Heart right ventricle (tissue), 16 donors: Measurements from ENCODE around the gene ADAMTS2. TPM values are rescaled to one million over a fixed set of nuclear protein-coding genes. Genes with fewer than 3 reads are reported as not detected.

Experiments used
- ATAC-seq, 8 donors: fragments of 200-7000 bp; cut with Tn5 transposase; one replicate each; pipeline ENCODE4 v1.9.1; 2020; ENCODE audit warnings: mild to moderate bottlenecking in 8 of 8, moderate library complexity in 8 of 8, moderate number of reproducible peaks in 1 of 8
- DNase-seq, 2 donors: peaks; one replicate each; pipeline ENCODE4 v3.0.0-alpha.2; 2020
- H3K27ac ChIP-seq, 10 donors: fragments of 200-600 bp; sonication (generic) in 2 of 10; one replicate each; pipeline versions ENCODE4 v1.5.0 to v1.8.0; 2020 to 2022; ENCODE audit warnings: mild to moderate bottlenecking in 3 of 10
- H3K27me3 ChIP-seq, 7 donors: fragments of 200-600 bp; one replicate each; pipeline ENCODE4 v1.8.0; 2021 to 2022; ENCODE audit warnings: mild to moderate bottlenecking in 2 of 7
- H3K36me3 ChIP-seq, 9 donors: fragments of 200-600 bp; sonication (generic) in 1 of 9; one replicate each; pipeline versions ENCODE4 v1.5.0 to v1.8.0; 2020 to 2022; ENCODE audit warnings: mild to moderate bottlenecking in 2 of 9
- H3K4me1 ChIP-seq, 9 donors: fragments of 200-600 bp; sonication (generic) in 1 of 9; one replicate each; pipeline versions ENCODE4 v1.5.0 to v1.8.0; 2020 to 2022; ENCODE audit warnings: mild to moderate bottlenecking in 4 of 9
- H3K4me3 ChIP-seq, 10 donors: fragments of 200-600 bp; sonication (generic) in 2 of 10; one replicate each; pipeline versions ENCODE4 v1.5.0 to v1.8.0; 2020 to 2022; ENCODE audit warnings: mild to moderate bottlenecking in 7 of 10, moderate library complexity in 2 of 10
- H3K9me3 ChIP-seq, 11 donors: fragments of 200-600 bp in 10 of 11; sonication (generic) in 2 of 11; one replicate each; pipeline versions ENCODE4 v1.5.0 to v1.8.0; 2013 to 2022; ENCODE audit warnings: mild to moderate bottlenecking in 2 of 11, control low read depth in 1 of 11, moderate library complexity in 1 of 11
- CTCF ChIP-seq, 9 donors: fragments of 200-600 bp; sonication (generic) in 2 of 9; IDR thresholded peaks; one replicate each; pipeline versions ENCODE4 v1.5.0 to v1.8.0; 2021 to 2022; ENCODE audit warnings: antibody characterized with exemption in 9 of 9, mild to moderate bottlenecking in 5 of 9, moderate library complexity in 1 of 9
- WGBS, 2 donors: extraction: QIAGEN DNeasy Blood & Tissue Kit; methylation state at CpG; one replicate each; pipeline ENCODE4 v1.1.7; 2013; ENCODE audit warnings: inconsistent platforms in 1 of 2; 5-methylcytosine and 5-hydroxymethylcytosine counted together
- intact Hi-C, 10 donors: fragments of 100-400 bp; cut with DNase I; formaldehyde crosslinking; loops; one replicate each; pipeline versions ENCODE4 v1.11.1 to v1.14.2; 2022
- polyA plus RNA-seq, 2 donors: library from polyadenylated mRNA; stranded (reverse); fragments of 200-250 nt; gene quantifications; one replicate each; pipeline ENCODE4 v1.2.3, GENCODE V29; 2013
- total RNA-seq, 10 donors: library from RNA; stranded (reverse); fragmentation: NEBNext Ultra II Directional in 3 of 10; extraction: Animal tissue kit (Norgen Biotek cat#: 25700) in 3 of 10; gene quantifications; one replicate each; pipeline versions ENCODE4 v1.2.1 to v1.2.4, GENCODE V29; 2021 to 2023
- donor health status: Arrhythmogenic right ventricular cardiomyopathy.
- donor health status: ischemic (EF 13 %, LVEDD 7.1; RV severe dilation, severe dysfunction).
- donor health status: healthy with polysubstance abuse.
- donor health status: DM: no; HTN: yes; CAD: no.
- donor health status: DM: no; HTN: no; CAD: no.
- donor health status: ischemic (EF 25% LVEDD 6.9; RV normal size, moderate dysfunction).
- donor health status: ischemic (EF 25% LVEDD 5.7; RV mildly dilated, moderate dysfunction).
- donor health status: healthy.
- donor health status: DM: yes; HTN: yes; CAD: no.
- donor health status: Ischemic cardiomyopathy.
- donor health status: ischemic (EF 35%, LVEDD 5.7; RV mildly dilated, moderate dysfunction).
- donor health status: nonischemic (EF 11% LVEDD 7.7; RV severe dilation, severe dysfunction).
- donor health status: DM: yes; HTN: yes; CAD: no.
- donor health status: PGD.
- donor health status: ischemic (EF 29% LVEDD 5.4; RV normal size, mild dysfunction).
- donor health status: nonischemic (EF 23%, LVEDD 6.1; RV moderate dilation, normal function).

ADAMTS2 gene
- total and polyA plus RNA-seq, 12 donors: 1.7 to 13.5 (median 3.9) TPM

GRCh38 chr5:179147991-179148702 is 197.1 kb downstream of the ADAMTS2 start:
- H3K36me3 ChIP-seq: peaks cover 0 to 9% (median 0%) of the 10 kb centered on the region in 9 donors
- no peaks in the 10 kb centered on the region for H3K4me1 ChIP-seq
- H3K4me3 ChIP-seq: no peak overlapping the region
- no peak overlapping the region for H3K27ac ChIP-seq
- no peak for TF ChIP-seq CTCF (IDR thresholded peaks at IDR 0.05)
- 81 to 83% methylated on average over 25 of the region's 25 CpGs for WGBS, 2 donors
- no peaks in the 10 kb centered on the region for H3K9me3 ChIP-seq
- DNase-seq (peak in 1 of 2 donors; percentile 2), ATAC-seq (peak in 1 of 8 donors; percentile 34)
- peaks cover 0 to 3% (median 0%) of the 10 kb centered on the region in 7 donors for H3K27me3 ChIP-seq
- intact Hi-C loops: no loop called here

GRCh38 chr5:179146277-179146676 is 199.0 kb downstream of the ADAMTS2 start:
- TF ChIP-seq CTCF (IDR thresholded peaks at IDR 0.05): no peak
- peaks cover 0 to 9% (median 0%) of the 10 kb centered on the region in 9 donors for H3K36me3 ChIP-seq
- H3K4me1 ChIP-seq: no peaks in the 10 kb centered on the region
- intact Hi-C loops: no loop called here
- H3K27me3 ChIP-seq: peaks cover 0 to 3% (median 0%) of the 10 kb centered on the region in 7 donors
- no peak for DNase-seq
- no peak overlapping the region for H3K4me3 ChIP-seq
- ATAC-seq: no peak
- no peaks in the 10 kb centered on the region for H3K9me3 ChIP-seq
- no peak overlapping the region for H3K27ac ChIP-seq
- 84 to 88% methylated on average over 10 of the region's 10 CpGs for WGBS, 2 donors

DNA sequence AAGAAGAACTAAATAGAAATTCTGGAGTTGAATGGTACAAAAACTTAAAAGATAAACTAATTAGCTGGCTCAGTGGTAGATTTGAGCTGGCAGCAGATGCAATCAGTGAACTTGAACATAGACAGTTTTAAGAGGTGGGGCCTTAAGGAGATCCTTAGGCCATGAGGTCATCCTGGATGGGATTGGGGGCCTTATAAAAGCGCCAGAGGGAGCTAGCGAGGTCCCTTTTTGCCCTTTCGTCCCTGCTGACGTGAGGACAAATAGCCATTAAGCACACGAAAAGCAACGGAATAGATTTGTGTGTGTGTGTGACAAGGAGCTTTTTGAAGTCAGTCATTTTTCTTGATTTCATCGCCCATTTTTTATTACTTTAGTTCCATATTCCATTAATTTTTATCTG is 201.8 kb downstream of the ADAMTS2 start:
- Histone ChIP-seq H3K27ac (no peak overlapping the region), H3K27me3 (peaks cover 0 to 9% (median 0%) of the 10 kb centered on the region in 7 donors), H3K36me3 (no peaks in the 10 kb centered on the region), H3K9me3 (no peaks in the 10 kb centered on the region), H3K4me1 (no peaks in the 10 kb centered on the region), H3K4me3 (no peak overlapping the region)
- DNase-seq (no peak), ATAC-seq (peak in 1 of 8 donors; percentile 41)
- intact Hi-C loops: no loop called here
- peak in 3 of 9 donors; percentile 17 to 30 (median 25) for TF ChIP-seq CTCF (IDR thresholded peaks at IDR 0.05)
- 36 to 64% methylated on average over 7 of the region's 7 CpGs for WGBS, 2 donors

DNA sequence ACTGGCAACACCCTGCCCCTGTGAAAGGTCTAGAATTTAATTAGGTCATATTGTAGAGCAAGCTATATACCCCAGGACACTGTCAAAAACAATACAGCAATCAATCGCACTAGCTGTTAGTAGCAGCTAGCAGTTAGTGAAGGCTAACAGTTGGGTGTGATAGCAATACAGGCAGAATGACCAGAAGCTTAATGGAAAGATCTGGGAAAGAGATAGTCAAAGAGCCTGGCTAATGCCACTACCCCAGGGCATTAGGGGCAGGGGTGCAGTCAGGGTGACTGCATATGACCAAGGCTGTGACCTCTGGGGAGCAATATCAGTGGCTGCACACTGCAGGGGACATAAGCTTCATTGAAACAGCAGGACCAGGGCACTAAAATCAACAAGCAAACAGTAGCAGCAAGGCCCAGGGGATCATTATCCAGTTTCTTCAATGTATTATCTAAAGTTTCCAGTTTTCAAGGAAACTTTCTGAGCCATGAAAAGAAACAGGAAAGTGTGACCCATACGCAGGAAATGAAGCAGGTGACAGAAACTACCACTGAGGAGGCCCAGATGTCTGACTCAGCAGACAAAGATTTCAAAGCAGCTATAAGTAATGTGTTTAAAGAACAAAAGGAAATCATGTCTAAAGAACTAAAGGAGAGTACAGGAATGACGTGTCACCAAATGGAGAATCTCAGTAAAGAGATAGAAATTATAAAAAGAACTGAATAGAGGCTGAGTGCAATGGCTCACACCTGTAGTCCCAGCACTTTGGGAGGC is 202.6 kb downstream of the ADAMTS2 start:
- no peak for TF ChIP-seq CTCF (IDR thresholded peaks at IDR 0.05)
- no peaks in the 10 kb centered on the region for H3K36me3 ChIP-seq
- DNase-seq: no peak
- 61 to 74% methylated on average over 3 of the region's 3 CpGs for WGBS, 2 donors
- intact Hi-C loops: no loop called here
- no peaks in the 10 kb centered on the region for H3K4me1 ChIP-seq
- no peaks in the 10 kb centered on the region for H3K9me3 ChIP-seq
- no peak for ATAC-seq
- no peak overlapping the region for H3K4me3 ChIP-seq
- peaks cover 0 to 9% (median 0%) of the 10 kb centered on the region in 7 donors for H3K27me3 ChIP-seq
- H3K27ac ChIP-seq: no peak overlapping the region
